Panc1 (cell line): ENCODE measurements around the gene AGPAT4.

ENCODE experiments used
- POLR2AphosphoS5 ChIP-seq: IDR thresholded peaks from 2 replicates; pipeline ENCODE4 v1.6.1; 2012; ENCODE audit warnings: mild to moderate bottlenecking, low read depth, low read length, moderate library complexity
- TF ChIP-seq, protein P1 (sequence below): fragments of 450-650 bp; IDR thresholded peaks from 2 replicates; pipeline ENCODE4 v1.5.1; 2017; ENCODE audit warnings: mild to moderate bottlenecking

DNA sequence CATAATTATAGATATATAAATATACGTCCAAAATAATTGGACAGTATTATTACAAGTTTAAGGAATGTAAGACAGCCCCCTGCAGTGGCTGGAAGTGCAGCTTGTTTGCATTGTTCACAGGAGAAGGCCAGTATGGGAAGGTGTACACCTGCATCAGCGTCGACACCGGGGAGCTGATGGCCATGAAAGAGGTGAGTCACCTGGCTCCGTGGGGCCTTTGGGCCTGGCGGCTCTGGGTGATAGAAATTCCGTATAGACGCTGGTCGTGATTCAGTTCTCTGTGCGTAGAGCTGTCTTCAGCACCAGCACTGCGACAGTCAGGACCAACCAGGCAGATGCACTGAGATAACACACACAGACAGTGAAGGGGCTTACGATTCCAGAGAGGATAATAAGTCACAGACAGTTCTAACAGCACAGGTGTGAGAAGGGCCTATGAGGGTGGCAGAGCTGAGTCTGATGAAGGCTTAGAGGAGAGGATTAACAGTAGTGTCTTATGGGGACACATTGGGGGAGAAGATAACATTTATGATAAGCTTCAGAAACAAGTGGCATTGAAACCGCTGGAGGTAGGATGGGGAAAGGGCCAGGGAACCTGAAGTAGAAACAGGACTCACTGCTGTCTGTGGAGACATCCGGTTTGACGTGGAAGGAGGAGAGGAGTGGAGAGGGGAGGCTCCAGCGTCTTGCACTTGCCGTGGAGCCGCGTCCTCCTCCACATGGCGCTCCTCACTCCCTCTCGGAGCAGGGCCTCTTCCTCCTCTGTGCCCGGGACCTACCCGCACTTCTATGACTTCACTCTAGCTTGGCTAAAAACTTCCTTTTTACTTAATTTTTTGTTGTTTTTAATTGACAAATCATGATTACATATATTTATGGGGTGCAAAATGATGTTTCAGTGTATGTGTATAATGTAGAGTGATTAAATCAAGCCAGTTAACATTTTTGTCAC, 165.8 kb downstream of the AGPAT4 start:
- TF ChIP-seq POLR2AphosphoS5, result no peak
- TF ChIP-seq, protein P1, sequence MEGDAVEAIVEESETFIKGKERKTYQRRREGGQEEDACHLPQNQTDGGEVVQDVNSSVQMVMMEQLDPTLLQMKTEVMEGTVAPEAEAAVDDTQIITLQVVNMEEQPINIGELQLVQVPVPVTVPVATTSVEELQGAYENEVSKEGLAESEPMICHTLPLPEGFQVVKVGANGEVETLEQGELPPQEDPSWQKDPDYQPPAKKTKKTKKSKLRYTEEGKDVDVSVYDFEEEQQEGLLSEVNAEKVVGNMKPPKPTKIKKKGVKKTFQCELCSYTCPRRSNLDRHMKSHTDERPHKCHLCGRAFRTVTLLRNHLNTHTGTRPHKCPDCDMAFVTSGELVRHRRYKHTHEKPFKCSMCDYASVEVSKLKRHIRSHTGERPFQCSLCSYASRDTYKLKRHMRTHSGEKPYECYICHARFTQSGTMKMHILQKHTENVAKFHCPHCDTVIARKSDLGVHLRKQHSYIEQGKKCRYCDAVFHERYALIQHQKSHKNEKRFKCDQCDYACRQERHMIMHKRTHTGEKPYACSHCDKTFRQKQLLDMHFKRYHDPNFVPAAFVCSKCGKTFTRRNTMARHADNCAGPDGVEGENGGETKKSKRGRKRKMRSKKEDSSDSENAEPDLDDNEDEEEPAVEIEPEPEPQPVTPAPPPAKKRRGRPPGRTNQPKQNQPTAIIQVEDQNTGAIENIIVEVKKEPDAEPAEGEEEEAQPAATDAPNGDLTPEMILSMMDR, result no peak
